Left renal cortex interstitium (tissue), 4 donors: ENCODE data around the gene GRIK3. TPM values are rescaled to one million over a fixed set of nuclear protein-coding genes. Genes with fewer than 3 reads are reported as not detected.
A peak's percentile ranks its signal among the peaks of the same experiment; 100 is the strongest.

ENCODE experiments used
- DNase-seq, 4 donors: peaks; one replicate each; pipeline ENCODE4 v3.0.0-alpha.2; 2013; ENCODE audit warnings: low read depth in 4 of 4, low spot score in 2 of 4, missing footprints in 1 of 4
- polyA plus RNA-seq, 4 donors: library from polyadenylated mRNA; unstranded; fragments of 120-200 nt; gene quantifications; one replicate each; pipeline ENCODE4 v1.2.1, GENCODE V29; 2013; ENCODE audit not compliant: insufficient read length in 4 of 4

The GRIK3 gene
- polyA plus RNA-seq, 4 donors: 3.1 to 4.2 (median 3.3) TPM

GRCh38 chr1:37047542-37047941 is 13.2 kb upstream of the GRIK3 start:
- DNase-seq: no peak

- no peak for DNase-seq
Observed at GRCh38 chr1:37043101-37043500, 8.8 kb upstream of the GRIK3 start.

GRCh38 chr1:37042506-37042905 is 8.2 kb upstream of the GRIK3 start:
- no peak for DNase-seq

- DNase-seq: no peak
Observed at GRCh38 chr1:37041483-37041882, 7.2 kb upstream of the GRIK3 start.

- no peak for DNase-seq
Observed at GRCh38 chr1:37040773-37041172, 6.5 kb upstream of the GRIK3 start.

GRCh38 chr1:37040261-37040660 is 5.9 kb upstream of the GRIK3 start:
- DNase-seq: no peak

- peak in 1 of 4 donors; percentile 71 for DNase-seq
Observed at GRCh38 chr1:37038227-37039093, 4.1 kb upstream of the GRIK3 start.

- no peak for DNase-seq
Observed at GRCh38 chr1:37037690-37038089, 3.4 kb upstream of the GRIK3 start.

GRCh38 chr1:37036667-37037053 is 2.3 kb upstream of the GRIK3 start:
- DNase-seq: no peak

GRCh38 chr1:37035796-37036666 is 1.7 kb upstream of the GRIK3 start:
- no peak for DNase-seq

GRCh38 chr1:37035014-37035691 is 838 bp upstream of the GRIK3 start:
- DNase-seq: no peak

- no peak for DNase-seq
Observed at GRCh38 chr1:37033355-37034101, 787 bp downstream of the GRIK3 start.

- DNase-seq: no peak
Observed at GRCh38 chr1:37032660-37033354, 1.5 kb downstream of the GRIK3 start.

- DNase-seq: no peak
Observed at GRCh38 chr1:37031871-37032270, 2.4 kb downstream of the GRIK3 start.

- no peak for DNase-seq
Observed at GRCh38 chr1:37031429-37031828, 2.9 kb downstream of the GRIK3 start.

GRCh38 chr1:37028981-37029617 is 5.2 kb downstream of the GRIK3 start:
- no peak for DNase-seq

GRCh38 chr1:37021502-37021901 is 12.8 kb downstream of the GRIK3 start:
- DNase-seq: no peak

- no peak for DNase-seq
Observed at GRCh38 chr1:37020653-37021277, 13.6 kb downstream of the GRIK3 start.

GRCh38 chr1:37018510-37018909 is 15.8 kb downstream of the GRIK3 start:
- no peak for DNase-seq
